IMR-90 (cell line): Measurements from ENCODE around the gene AXIN1. TPM values are rescaled to one million over a fixed set of nuclear protein-coding genes. Genes with fewer than 3 reads are reported as not detected.

Experiments used
- ATAC-seq: fragments of 200-7000 bp; cut with Tn5 transposase; 2 replicates; pipeline ENCODE4 v1.9.1; 2020; ENCODE audit warnings: low read depth, mild to moderate bottlenecking, moderate library complexity
- BruUV-seq: library from RNA; stranded (reverse); fragments of 400-500 nt; replicated peaks from 2 replicates; lab custom pipeline; 2021; lab: Mats Ljungman, UMichigan
- CTCF ChIA-PET: fragments of 300-600 bp; formaldehyde crosslinking; extraction: SDS; loops from one replicate; lab custom pipeline; 2021; ENCODE audit warnings: antibody characterized with exemption; lab: Yijun Ruan, JAX
- POLR2A ChIA-PET: fragments of 300-600 bp; sonication (Branson Sonifier 250); formaldehyde crosslinking; loops from one replicate; lab custom pipeline; 2022; ENCODE audit warnings: antibody characterized with exemption; ENCODE audit not compliant: unreplicated experiment; lab: Charles Lee
- DNase-seq: peaks from one replicate; pipeline ENCODE4 v3.0.0; 2013
- H2AFZ ChIP-seq: replicated peaks from 2 replicates; pipeline ENCODE3; 2013; ENCODE audit warnings: low read length, mild to moderate bottlenecking; ENCODE audit not compliant: poor library complexity
- H2AK5ac ChIP-seq: 2 replicates; pipeline ENCODE4 v1.6.1; 2013; ENCODE audit warnings: low read depth, low read length, inconsistent platforms
- H2AK9ac ChIP-seq: replicated peaks from 2 replicates; pipeline ENCODE3; 2013; ENCODE audit warnings: mild to moderate bottlenecking, low read depth, low read length, moderate library complexity; ENCODE audit not compliant: poor library complexity
- H2BK120ac ChIP-seq: 2 replicates; pipeline ENCODE4 v1.6.1; 2013; ENCODE audit warnings: low read depth, low read length, inconsistent platforms
- H2BK15ac ChIP-seq: 3 replicates; pipeline ENCODE4 v1.6.1; 2013; ENCODE audit warnings: low read depth, low read length, inconsistent platforms
- H2BK20ac ChIP-seq: 2 replicates; pipeline ENCODE4 v1.6.1; 2013; ENCODE audit warnings: low read depth, mild to moderate bottlenecking, inconsistent platforms, low read length, moderate library complexity
- H2BK5ac ChIP-seq: 2 replicates; pipeline ENCODE4 v1.6.1; 2013; ENCODE audit warnings: mild to moderate bottlenecking, low read depth, low read length, inconsistent platforms; ENCODE audit not compliant: poor library complexity, severe bottlenecking
- H3K14ac ChIP-seq: replicated peaks from 2 replicates; pipeline ENCODE4 v1.6.1; 2013; ENCODE audit warnings: low read depth, low read length, inconsistent platforms
- H3K18ac ChIP-seq: 2 replicates; pipeline ENCODE4 v1.6.1; 2013; ENCODE audit warnings: low read depth, low read length, control low read depth
- H3K23ac ChIP-seq: 2 replicates; pipeline ENCODE4 v1.6.1; 2013; ENCODE audit warnings: low read depth, low read length, inconsistent platforms
- H3K27ac ChIP-seq: 2 replicates; pipeline ENCODE4 v1.5.1; 2013; ENCODE audit warnings: mild to moderate bottlenecking, control low read depth, low read length; ENCODE audit not compliant: insufficient read depth
- H3K27me3 ChIP-seq: 2 replicates; pipeline ENCODE4 v1.6.1; 2013; ENCODE audit warnings: low read length; ENCODE audit not compliant: control insufficient read depth, insufficient read depth
- H3K36me3 ChIP-seq: 2 replicates; pipeline ENCODE4 v1.6.1; 2013; ENCODE audit warnings: low read length, mixed read lengths; ENCODE audit not compliant: control insufficient read depth, insufficient read depth
- H3K4ac ChIP-seq: 2 replicates; pipeline ENCODE4 v1.6.1; 2013; ENCODE audit warnings: low read depth, low read length, inconsistent platforms
- H3K4me1 ChIP-seq: 2 replicates; pipeline ENCODE4 v1.6.1; 2013; ENCODE audit warnings: low read length, mixed read lengths; ENCODE audit not compliant: control insufficient read depth, insufficient read depth
- H3K4me2 ChIP-seq: 2 replicates; pipeline ENCODE4 v1.6.1; 2013; ENCODE audit warnings: low read depth, mild to moderate bottlenecking, control low read depth, low read length, moderate library complexity
- H3K4me3 ChIP-seq: 2 replicates; pipeline ENCODE4 v1.5.1; 2013; ENCODE audit warnings: low read depth, mild to moderate bottlenecking, control low read depth, low read length, moderate library complexity; ENCODE audit not compliant: insufficient read depth
- H3K56ac ChIP-seq: 2 replicates; pipeline ENCODE4 v1.6.1; 2013; ENCODE audit warnings: low read length, inconsistent platforms; ENCODE audit not compliant: insufficient read depth; ENCODE audit errors: extremely low read depth
- H3K79me1 ChIP-seq, 2 experiments: 2 replicates each; pipeline ENCODE4 v1.6.1; 2013; ENCODE audit warnings: low read length in 2 of 2, inconsistent platforms in 1 of 2, low read depth in 1 of 2
- H3K9ac ChIP-seq: 2 replicates; pipeline ENCODE4 v1.6.1; 2013; ENCODE audit warnings: low read depth, low read length, control low read depth
- H3K9me1 ChIP-seq: 2 replicates; pipeline ENCODE4 v1.6.1; 2013; ENCODE audit warnings: low read length, inconsistent platforms; ENCODE audit not compliant: insufficient read depth
- H3K9me3 ChIP-seq: 2 replicates; pipeline ENCODE4 v1.6.1; 2013; ENCODE audit warnings: low read length; ENCODE audit not compliant: control insufficient read depth, insufficient read depth
- H4K20me1 ChIP-seq: 2 replicates; pipeline ENCODE4 v1.6.1; 2013; ENCODE audit warnings: low read length, inconsistent platforms; ENCODE audit not compliant: insufficient read depth
- H4K5ac ChIP-seq: 2 replicates; pipeline ENCODE4 v1.6.1; 2013; ENCODE audit warnings: mild to moderate bottlenecking, low read depth, low read length, control low read depth
- H4K8ac ChIP-seq, 2 experiments: 2 replicates each; pipeline ENCODE4 v1.6.1; 2013; ENCODE audit warnings: low read depth in 2 of 2, low read length in 2 of 2, control low read depth in 1 of 2, inconsistent platforms in 1 of 2
- H4K91ac ChIP-seq: 2 replicates; pipeline ENCODE4 v1.6.1; 2013; ENCODE audit warnings: low read depth, low read length, inconsistent platforms; ENCODE audit not compliant: insufficient read depth
- BHLHE40 ChIP-seq: fragments of 150-350 bp; IDR thresholded peaks from 2 replicates; pipeline ENCODE4 v1.6.1; 2016; ENCODE audit warnings: mild to moderate bottlenecking, low read depth, low read length
- CEBPB ChIP-seq: IDR thresholded peaks from 2 replicates; pipeline ENCODE4 v1.6.1; 2012; ENCODE audit warnings: low read depth, low read length, improper control_type of control experiment
- CHD1 ChIP-seq: IDR thresholded peaks from 2 replicates; pipeline ENCODE4 v1.6.1; 2012; ENCODE audit warnings: low read depth, low read length, improper control_type of control experiment
- CTCF ChIP-seq: conservative IDR thresholded peaks from 2 replicates; pipeline ENCODE4 v1.5.1; 2012; ENCODE audit warnings: mild to moderate bottlenecking, low read depth, low read length, improper control_type of control experiment
- ELK1 ChIP-seq: fragments of 150-350 bp; IDR thresholded peaks from 2 replicates; pipeline ENCODE4 v1.6.1; 2016; ENCODE audit warnings: low read depth, mild to moderate bottlenecking, low read length, moderate library complexity, borderline replicate concordance
- FOS ChIP-seq: fragments of 150-350 bp; IDR thresholded peaks from 2 replicates; pipeline ENCODE4 v1.6.1; 2016; ENCODE audit warnings: low read depth, low read length
- MAFK ChIP-seq: IDR thresholded peaks from 2 replicates; pipeline ENCODE4 v1.6.1; 2012; ENCODE audit warnings: low read depth, low read length, improper control_type of control experiment
- MAZ ChIP-seq: IDR thresholded peaks from 2 replicates; pipeline ENCODE4 v1.6.1; 2012; ENCODE audit warnings: low read depth, mild to moderate bottlenecking, low read length, improper control_type of control experiment, moderate library complexity, borderline replicate concordance
- MXI1 ChIP-seq: IDR thresholded peaks from 2 replicates; pipeline ENCODE4 v1.6.1; 2012; ENCODE audit warnings: low read depth, mild to moderate bottlenecking, low read length, moderate library complexity, borderline replicate concordance
- NFE2L2 ChIP-seq: fragments of 150-350 bp; IDR thresholded peaks from 2 replicates; pipeline ENCODE4 v1.6.1; 2016; ENCODE audit warnings: low read depth, mild to moderate bottlenecking, low read length
- POLR2A ChIP-seq: IDR thresholded peaks from 2 replicates; pipeline ENCODE4 v1.6.1; 2012; ENCODE audit warnings: mild to moderate bottlenecking, low read depth, low read length
- RAD21 ChIP-seq: IDR thresholded peaks from 2 replicates; pipeline ENCODE4 v1.6.1; 2012; ENCODE audit warnings: low read length, improper control_type of control experiment
- RCOR1 ChIP-seq: IDR thresholded peaks from 2 replicates; pipeline ENCODE4 v1.6.1; 2012; ENCODE audit warnings: mild to moderate bottlenecking, low read length, improper control_type of control experiment; ENCODE audit not compliant: insufficient replicate concordance
- SMC3 ChIP-seq: fragments of 150-350 bp; IDR thresholded peaks from 2 replicates; pipeline ENCODE4 v1.6.1; 2016; ENCODE audit warnings: low read depth, mild to moderate bottlenecking, antibody characterized with exemption, low read length, moderate library complexity
- USF2 ChIP-seq: fragments of 150-350 bp; IDR thresholded peaks from 2 replicates; pipeline ENCODE4 v1.6.1; 2017; ENCODE audit warnings: mild to moderate bottlenecking, antibody characterized with exemption, low read length, low read depth
- WGBS, 2 experiments: methylation state at CpG; one replicate each; pipeline versions ENCODE4 v1.1.5 to v1.1.7; 2013; ENCODE audit warnings: missing lambda C conversion rate in 2 of 2; ENCODE audit not compliant: insufficient read length in 1 of 2; ENCODE audit errors: extremely low coverage in 2 of 2; 5-methylcytosine and 5-hydroxymethylcytosine counted together
- dilution Hi-C: fragments of 300-500 bp; cut with HindIII; formaldehyde crosslinking; loops from one replicate; pipeline ENCODE4 v1.14.3; 2018; ENCODE audit warnings: low sequenced_read_pairs; ENCODE audit not compliant: unreplicated experiment
- in situ Hi-C: fragments of 300-500 bp; cut with MboI; formaldehyde crosslinking; loops from 3 replicates; pipeline ENCODE4 v1.14.3; 2019; ENCODE audit warnings: low sequenced_read_pairs, inconsistent platforms, mixed read lengths
- intact Hi-C: fragments of 100-400 bp; cut with micrococcal nuclease; formaldehyde crosslinking; loops from 2 replicates; pipeline ENCODE4 v1.10.0; 2022
- polyA plus RNA-seq, 3 experiments: library from polyadenylated mRNA; depleted of rRNA; stranded (reverse); fragments of >200 nt; gene quantifications; 2 replicates each; pipeline ENCODE4 v1.2.3, GENCODE V29; 2012; ENCODE audit warnings: low replicate concordance in 1 of 3
- total RNA-seq: library from RNA; depleted of rRNA; stranded (reverse); fragments of >200 nt; gene quantifications from 2 replicates; pipeline ENCODE4 v1.2.3, GENCODE V29; 2012

AXIN1 gene
- total and polyA plus RNA-seq, 2 of the 4 experiments (the other 2 are of a cell fraction) = 10.9 to 14.2 TPM

- Histone ChIP-seq H2AFZ (no peak overlapping the region), H3K23ac (no peak overlapping the region), H4K8ac (no peak overlapping the region), H3K27me3 (no peaks in the 10 kb centered on the region), H3K9ac (no peak overlapping the region), H3K18ac (no peak overlapping the region), H3K4me3 (no peak overlapping the region), H2AK9ac (no peak overlapping the region), H4K20me1 (no peaks in the 10 kb centered on the region), H3K4me2 (no peak overlapping the region), H3K9me3 (peaks cover 3% of the 10 kb centered on the region), H3K36me3 (no peaks in the 10 kb centered on the region), H3K4ac (no peak overlapping the region), H2BK120ac (no peak overlapping the region), H3K56ac (no peak overlapping the region), H2BK20ac (no peak overlapping the region), H3K79me1 (peaks cover 0 to 8% of the 10 kb centered on the region in 2 experiments; a peak in 2 of 4 replicates), H4K5ac (no peak overlapping the region), H3K4me1 (peaks cover 3% of the 10 kb centered on the region; the same call in 1 of the 2 replicates), H3K9me1 (0 out of 2 replicates have a peak, but pooled peaks cover 2% of the 10 kb centered on the region), H3K14ac (no peak overlapping the region), H2BK15ac (no peak overlapping the region), H4K91ac (no peak overlapping the region), H2AK5ac (0 out of 2 replicates have a peak overlapping the region, but pooled peaks have one; percentile 1), H3K27ac (no peak overlapping the region), H2BK5ac (no peak overlapping the region)
- 100% methylated on average over 3 of the region's 7 CpGs; no CpG with 5 or more reads in 1 of the 2 experiments for WGBS, 2 experiments
- no peak for ATAC-seq
- dilution Hi-C loops = no loop called here
- intact Hi-C loops = loop anchor here (10.0 kb wide), 1 partner anchor 92 kb away; no protein-coding TSS in a partner anchor
- in situ Hi-C loops = loop anchor here (10.0 kb wide), 1 partner anchor 252 kb away; the partner anchor contains the start of genes MCRIP2 and WDR90
- no peak for DNase-seq
- no TSS peak for BruUV-seq
- ChIA-PET POLR2A (no interaction called here), CTCF (interaction anchor here (0.5 kb wide), 1 partner anchor 103 kb away, joined by 3 read pairs; no protein-coding TSS in a partner anchor)
- TF ChIP-seq RAD21 = no peak
- TF ChIP-seq RCOR1 = no peak
- TF ChIP-seq MAZ = no peak
- no peak for TF ChIP-seq MXI1
- TF ChIP-seq FOS = no peak
- no peak for TF ChIP-seq MAFK
- no peak for TF ChIP-seq CHD1
- TF ChIP-seq CTCF = no peak
- no peak for TF ChIP-seq SMC3
- no peak for TF ChIP-seq USF2
- no peak for TF ChIP-seq BHLHE40
- no peak for TF ChIP-seq ELK1
- no peak for TF ChIP-seq NFE2L2
- TF ChIP-seq POLR2A = no peak
- no peak for TF ChIP-seq CEBPB
These were observed 40.0 kb upstream of the AXIN1 start for GRCh38 chr16:392450-393030.
